A673 (cell line): ENCODE data around the gene HYAL2. TPM values are rescaled to one million over a fixed set of nuclear protein-coding genes. Genes with fewer than 3 reads are reported as not detected.

Experiments used
- BruUV-seq: library from RNA; stranded (reverse); fragments of 400-500 nt; replicated peaks from 2 replicates; lab custom pipeline; 2021; lab: Mats Ljungman, UMichigan
- CTCF ChIA-PET: fragments of 300-600 bp; sonication (Branson Sonifier 250); formaldehyde crosslinking; loops from one replicate; lab custom pipeline; 2022; ENCODE audit warnings: antibody characterized with exemption; lab: Charles Lee
- POLR2A ChIA-PET: fragments of 300-600 bp; sonication (Branson Sonifier 250); formaldehyde crosslinking; loops from one replicate; lab custom pipeline; 2022; ENCODE audit warnings: antibody characterized with exemption; ENCODE audit not compliant: low non-redundant PET; lab: Charles Lee
- DNase-seq: peaks from one replicate; pipeline ENCODE4 v3.0.0-alpha.2; 2015; ENCODE audit warnings: low spot score
- H3K27ac ChIP-seq: fragments of 200-600 bp; sonication (generic); 2 replicates; pipeline ENCODE4 v1.5.1; 2016; ENCODE audit warnings: mixed run types, low read depth, mild to moderate bottlenecking, mixed read lengths, antibody characterized with exemption, low read length; ENCODE audit not compliant: poor library complexity, severe bottlenecking
- H3K27me3 ChIP-seq: fragments of 200-600 bp; sonication (generic); replicated peaks from 2 replicates; pipeline ENCODE4 v1.6.1; 2017; ENCODE audit warnings: mixed run types, low read depth, mild to moderate bottlenecking, mixed read lengths, antibody characterized with exemption, low read length; ENCODE audit not compliant: insufficient read depth, poor library complexity
- H3K36me3 ChIP-seq: fragments of 200-600 bp; sonication (generic); 2 replicates; pipeline ENCODE4 v1.6.1; 2016; ENCODE audit warnings: mixed run types, mild to moderate bottlenecking, mixed read lengths, antibody characterized with exemption, low read length; ENCODE audit not compliant: insufficient read depth, poor library complexity, severe bottlenecking
- H3K4me1 ChIP-seq: fragments of 200-600 bp; sonication (generic); 2 replicates; pipeline ENCODE4 v1.6.1; 2017; ENCODE audit warnings: mixed run types, mild to moderate bottlenecking, mixed read lengths, antibody characterized with exemption, low read length; ENCODE audit not compliant: insufficient read depth, poor library complexity, severe bottlenecking
- H3K4me3 ChIP-seq: fragments of 200-600 bp; sonication (generic); 2 replicates; pipeline ENCODE4 v1.5.1; 2016; ENCODE audit warnings: low read depth, mixed run types, mild to moderate bottlenecking, mixed read lengths, low read length; ENCODE audit not compliant: poor library complexity, severe bottlenecking
- H3K9me3 ChIP-seq: fragments of 200-600 bp; sonication (generic); 2 replicates; pipeline ENCODE4 v1.6.1; 2016; ENCODE audit warnings: mixed run types, low read depth, mild to moderate bottlenecking, mixed read lengths, antibody characterized with exemption, low read length; ENCODE audit not compliant: poor library complexity, severe bottlenecking
- EZH2 ChIP-seq: fragments of 200-600 bp; sonication (generic); IDR thresholded peaks from 2 replicates; pipeline ENCODE4 v1.6.1; 2017; ENCODE audit warnings: borderline replicate concordance, low read depth, mild to moderate bottlenecking, mixed read lengths, antibody characterized with exemption, low read length; ENCODE audit not compliant: poor library complexity, severe bottlenecking
- intact Hi-C: fragments of 100-400 bp; cut with micrococcal nuclease; formaldehyde crosslinking; loops from one replicate; pipeline ENCODE4 v1.10.0; 2022; ENCODE audit not compliant: unreplicated experiment
- total RNA-seq: library from RNA; stranded (reverse); gene quantifications from 2 replicates; pipeline ENCODE4 v1.2.3, GENCODE V29; 2021
- TF ChIP-seq, protein P1 (sequence below): fragments of 300-800, 200-600 bp; sonication (generic); conservative IDR thresholded peaks from 2 replicates; pipeline ENCODE4 v1.5.1; 2017; ENCODE audit warnings: low read depth, mild to moderate bottlenecking, antibody characterized with exemption, low read length, moderate library complexity, mixed read lengths

Gene HYAL2
- total RNA-seq, 1 experiment from 2014 or later: 18.1 TPM

- TF ChIP-seq EZH2: no peak
- TF ChIP-seq, protein P1, sequence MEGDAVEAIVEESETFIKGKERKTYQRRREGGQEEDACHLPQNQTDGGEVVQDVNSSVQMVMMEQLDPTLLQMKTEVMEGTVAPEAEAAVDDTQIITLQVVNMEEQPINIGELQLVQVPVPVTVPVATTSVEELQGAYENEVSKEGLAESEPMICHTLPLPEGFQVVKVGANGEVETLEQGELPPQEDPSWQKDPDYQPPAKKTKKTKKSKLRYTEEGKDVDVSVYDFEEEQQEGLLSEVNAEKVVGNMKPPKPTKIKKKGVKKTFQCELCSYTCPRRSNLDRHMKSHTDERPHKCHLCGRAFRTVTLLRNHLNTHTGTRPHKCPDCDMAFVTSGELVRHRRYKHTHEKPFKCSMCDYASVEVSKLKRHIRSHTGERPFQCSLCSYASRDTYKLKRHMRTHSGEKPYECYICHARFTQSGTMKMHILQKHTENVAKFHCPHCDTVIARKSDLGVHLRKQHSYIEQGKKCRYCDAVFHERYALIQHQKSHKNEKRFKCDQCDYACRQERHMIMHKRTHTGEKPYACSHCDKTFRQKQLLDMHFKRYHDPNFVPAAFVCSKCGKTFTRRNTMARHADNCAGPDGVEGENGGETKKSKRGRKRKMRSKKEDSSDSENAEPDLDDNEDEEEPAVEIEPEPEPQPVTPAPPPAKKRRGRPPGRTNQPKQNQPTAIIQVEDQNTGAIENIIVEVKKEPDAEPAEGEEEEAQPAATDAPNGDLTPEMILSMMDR: no peak
- BruUV-seq: no TSS peak
- H3K4me3 ChIP-seq: no peak overlapping the region
- no peaks in the 10 kb centered on the region for H3K27me3 ChIP-seq
- no peaks in the 10 kb centered on the region for H3K9me3 ChIP-seq
- H3K36me3 ChIP-seq: peaks cover 3% of the 10 kb centered on the region
- intact Hi-C loops: no loop called here
- ChIA-PET CTCF (no interaction called here), POLR2A (no interaction called here)
- H3K4me1 ChIP-seq: peaks cover 5% of the 10 kb centered on the region
- no peak for DNase-seq
- no peak overlapping the region for H3K27ac ChIP-seq
Measured at GRCh38 chr3:50355829-50356552, 33.4 kb upstream of the HYAL2 start.

GRCh38 chr3:50354850-50355249, 32.3 kb upstream of the HYAL2 start:
- no peak for DNase-seq
- CTCF ChIA-PET: no interaction called here
- H3K4me3 ChIP-seq: no peak overlapping the region
- intact Hi-C loops: loop anchor here (5.0 kb wide), 1 partner anchor 187 kb away; no protein-coding TSS in a partner anchor
- no TSS peak for BruUV-seq
- peaks cover 5% of the 10 kb centered on the region for H3K4me1 ChIP-seq
- H3K36me3 ChIP-seq: peaks cover 3% of the 10 kb centered on the region
- H3K27me3 ChIP-seq: no peaks in the 10 kb centered on the region
- TF ChIP-seq EZH2: no peak
- TF ChIP-seq, protein P1: no peak
- POLR2A ChIA-PET: no interaction called here
- no peaks in the 10 kb centered on the region for H3K9me3 ChIP-seq
- no peak overlapping the region for H3K27ac ChIP-seq

- Histone ChIP-seq H3K4me3 (no peak overlapping the region), H3K36me3 (peaks cover 3% of the 10 kb centered on the region), H3K27ac (no peak overlapping the region), H3K4me1 (peaks cover 5% of the 10 kb centered on the region), H3K9me3 (no peaks in the 10 kb centered on the region), H3K27me3 (no peaks in the 10 kb centered on the region)
- ChIA-PET POLR2A (no interaction called here), CTCF (no interaction called here)
- TF ChIP-seq, protein P1: no peak
- no peak for TF ChIP-seq EZH2
- intact Hi-C loops: loop anchor here (5.0 kb wide), 1 partner anchor 188 kb away; no protein-coding TSS in a partner anchor
- DNase-seq: no peak
- BruUV-seq: no TSS peak
Measured at GRCh38 chr3:50354186-50354764, 31.7 kb upstream of the HYAL2 start.
